Endothelial cell of umbilical vein (primary cell): Measurements from ENCODE around the gene ITPRIP. TPM values are rescaled to one million over a fixed set of nuclear protein-coding genes. Genes with fewer than 3 reads are reported as not detected.

Experiments
- BruUV-seq: library from RNA; stranded (reverse); fragments of 400-500 nt; replicated peaks from 2 replicates; lab custom pipeline; 2021; lab: Mats Ljungman, UMichigan
- CTCF ChIA-PET: fragments of 300-600, 350-600 bp; sonication (Branson Sonifier 250); formaldehyde crosslinking; loops from one replicate; lab custom pipeline; 2021; ENCODE audit warnings: antibody characterized with exemption, inconsistent platforms; lab: Charles Lee
- POLR2A ChIA-PET: fragments of 300-600, 350-600 bp; sonication (Branson Sonifier 250); formaldehyde crosslinking; loops from one replicate; lab custom pipeline; 2021; ENCODE audit warnings: antibody characterized with exemption, inconsistent platforms; lab: Charles Lee
- DNase-seq: peaks from one replicate; pipeline ENCODE4 v3.0.0-alpha.2; 2011; ENCODE audit warnings: low read depth, low spot score
- FAIRE-seq: peaks from 2 replicates; lab custom pipeline; 2011; peaks lifted over from hg19 to GRCh38; lab: Jason Lieb, UNC
- H2AFZ ChIP-seq: 2 replicates; pipeline ENCODE4 v1.6.0; 2012; ENCODE audit warnings: low read depth, low read length, control low read depth, inconsistent platforms
- H3K27ac ChIP-seq: 2 replicates; pipeline ENCODE4 v1.5.1; 2011; ENCODE audit warnings: low read depth, mild to moderate bottlenecking, control low read depth, low read length, moderate library complexity; ENCODE audit not compliant: insufficient read depth
- H3K27me3 ChIP-seq, 2 experiments: 2 replicates each; pipeline versions ENCODE4 v1.6.0 to v1.6.1; 2011; ENCODE audit warnings: low read length in 2 of 2, mixed read lengths in 1 of 2; ENCODE audit not compliant: control insufficient read depth in 2 of 2, insufficient read depth in 2 of 2
- H3K36me3 ChIP-seq, 2 experiments: 2 replicates in 1 of 2; 3 replicates in 1 of 2; pipeline ENCODE4 v1.5.1; 2011; ENCODE audit warnings: low read length in 2 of 2, mild to moderate bottlenecking in 1 of 2, moderate library complexity in 1 of 2; ENCODE audit not compliant: control insufficient read depth in 2 of 2, insufficient read depth in 2 of 2; ENCODE audit errors: extremely low read depth in 1 of 2
- H3K4me1 ChIP-seq: 3 replicates; pipeline ENCODE4 v1.5.1; 2011; ENCODE audit warnings: mild to moderate bottlenecking, low read length; ENCODE audit not compliant: control insufficient read depth, insufficient read depth; ENCODE audit errors: extremely low read depth
- H3K4me2 ChIP-seq: 2 replicates; pipeline ENCODE4 v1.6.1; 2011; ENCODE audit warnings: low read length, control low read depth, mixed read lengths; ENCODE audit not compliant: insufficient read depth
- H3K4me3 ChIP-seq, 3 experiments: fragments of 200-600 bp in 1 of 3; sonication (generic), shearing (Covaris generic) in 1 of 3; replicated peaks in 1 of 3; 2 replicates each; pipeline ENCODE4 v1.5.1; 2011 to 2016; ENCODE audit warnings: control low read depth in 3 of 3, low read length in 3 of 3, mild to moderate bottlenecking in 2 of 3, inconsistent platforms in 1 of 3, low read depth in 1 of 3, moderate library complexity in 1 of 3; ENCODE audit not compliant: insufficient read depth in 1 of 3
- H3K79me2 ChIP-seq: 2 replicates; pipeline ENCODE4 v1.6.0; 2012; ENCODE audit warnings: low read length, inconsistent platforms; ENCODE audit not compliant: control insufficient read depth, insufficient read depth
- H3K9ac ChIP-seq: replicated peaks from 2 replicates; pipeline ENCODE3; 2011; ENCODE audit warnings: low read length, control low read depth; ENCODE audit not compliant: insufficient read depth; ENCODE audit errors: extremely low read depth
- H3K9me1 ChIP-seq: replicated peaks from 3 replicates; pipeline ENCODE4 v1.6.0; 2011; ENCODE audit warnings: mild to moderate bottlenecking, low read length; ENCODE audit not compliant: control insufficient read depth, insufficient read depth; ENCODE audit errors: extremely low read depth
- H3K9me3 ChIP-seq: replicated peaks from 2 replicates; pipeline ENCODE4 v1.5.1; 2012; ENCODE audit warnings: low read length, inconsistent platforms; ENCODE audit not compliant: control insufficient read depth, insufficient read depth
- H4K20me1 ChIP-seq: replicated peaks from 2 replicates; pipeline ENCODE3; 2011; ENCODE audit warnings: mild to moderate bottlenecking, low read length; ENCODE audit not compliant: control insufficient read depth, insufficient read depth; ENCODE audit errors: extremely low read depth
- CTCF ChIP-seq, 2 donors: IDR thresholded peaks; 1 replicate in 1 of 2; 2 replicates in 1 of 2; pipeline ENCODE4 v1.5.1; 2011; ENCODE audit warnings: low read length in 2 of 2, mild to moderate bottlenecking in 2 of 2, moderate library complexity in 2 of 2, control low read depth in 1 of 2, inconsistent platforms in 1 of 2, low read depth in 1 of 2; ENCODE audit not compliant: insufficient read depth in 1 of 2; ENCODE audit errors: extremely low read depth in 1 of 2
- EZH2 ChIP-seq: IDR thresholded peaks from 2 replicates; pipeline ENCODE4 v1.6.1; 2012; ENCODE audit warnings: borderline replicate concordance, low read depth, mild to moderate bottlenecking, moderate library complexity, low read length, inconsistent platforms; ENCODE audit not compliant: severe bottlenecking
- FOS ChIP-seq: IDR thresholded peaks from 2 replicates; pipeline ENCODE4 v1.6.1; 2011; ENCODE audit warnings: mild to moderate bottlenecking, low read length, moderate library complexity, borderline replicate concordance; ENCODE audit not compliant: insufficient read depth
- GATA2 ChIP-seq: IDR thresholded peaks from 2 replicates; pipeline ENCODE4 v1.7.0; 2011; ENCODE audit warnings: low read depth, mild to moderate bottlenecking, moderate library complexity, mixed read lengths, low read length; ENCODE audit not compliant: insufficient read length, insufficient read depth
- JUN ChIP-seq: IDR thresholded peaks from 2 replicates; pipeline ENCODE4 v1.6.1; 2011; ENCODE audit warnings: borderline replicate concordance, low read depth; ENCODE audit not compliant: insufficient read length, insufficient read depth
- MAX ChIP-seq: IDR thresholded peaks from 2 replicates; pipeline ENCODE4 v1.6.1; 2011; ENCODE audit not compliant: insufficient read depth, insufficient read length
- MYC ChIP-seq: IDR thresholded peaks from one replicate; pipeline ENCODE4 v1.6.1; 2011; ENCODE audit warnings: mild to moderate bottlenecking, low read depth, low read length
- POLR2A ChIP-seq: IDR thresholded peaks from 2 replicates; pipeline ENCODE4 v1.6.1; 2012; ENCODE audit warnings: low read depth, mild to moderate bottlenecking, control low read depth, low read length
- POLR2AphosphoS5 ChIP-seq: IDR thresholded peaks from 2 replicates; pipeline ENCODE4 v1.6.1; 2012; ENCODE audit warnings: low read depth, mild to moderate bottlenecking, control low read depth, low read length, moderate library complexity; ENCODE audit not compliant: insufficient read depth
- dilution Hi-C: fragments of 300-500 bp; cut with MboI; formaldehyde crosslinking; loops from one replicate; pipeline ENCODE4 v1.15.0; 2019; ENCODE audit warnings: low sequenced_read_pairs; ENCODE audit not compliant: extremely low pct_ligation_motif_present
- intact Hi-C: fragments of 100-400 bp; cut with micrococcal nuclease; formaldehyde crosslinking; loops from one replicate; pipeline ENCODE4 v1.10.0; 2022
- polyA plus RNA-seq, 4 experiments: library from polyadenylated mRNA; depleted of rRNA in 3 of 4; stranded (reverse) in 3 of 4; unstranded in 1 of 4; fragments of >200 nt; gene quantifications; 2 replicates each; pipeline versions ENCODE4 v1.2.1 to v1.2.3, GENCODE V29; 2011 to 2012; ENCODE audit warnings: missing spikeins in 1 of 4
- total RNA-seq: library from RNA; stranded (reverse); gene quantifications from 2 replicates; pipeline ENCODE4 v1.2.3, GENCODE V29; 2021

ITPRIP gene
- total and polyA plus RNA-seq, 2 donors (not counting 3 experiments of a cell fraction or from before 2014, with no cell fraction given), result 31.4 to 33.2 TPM

DNA sequence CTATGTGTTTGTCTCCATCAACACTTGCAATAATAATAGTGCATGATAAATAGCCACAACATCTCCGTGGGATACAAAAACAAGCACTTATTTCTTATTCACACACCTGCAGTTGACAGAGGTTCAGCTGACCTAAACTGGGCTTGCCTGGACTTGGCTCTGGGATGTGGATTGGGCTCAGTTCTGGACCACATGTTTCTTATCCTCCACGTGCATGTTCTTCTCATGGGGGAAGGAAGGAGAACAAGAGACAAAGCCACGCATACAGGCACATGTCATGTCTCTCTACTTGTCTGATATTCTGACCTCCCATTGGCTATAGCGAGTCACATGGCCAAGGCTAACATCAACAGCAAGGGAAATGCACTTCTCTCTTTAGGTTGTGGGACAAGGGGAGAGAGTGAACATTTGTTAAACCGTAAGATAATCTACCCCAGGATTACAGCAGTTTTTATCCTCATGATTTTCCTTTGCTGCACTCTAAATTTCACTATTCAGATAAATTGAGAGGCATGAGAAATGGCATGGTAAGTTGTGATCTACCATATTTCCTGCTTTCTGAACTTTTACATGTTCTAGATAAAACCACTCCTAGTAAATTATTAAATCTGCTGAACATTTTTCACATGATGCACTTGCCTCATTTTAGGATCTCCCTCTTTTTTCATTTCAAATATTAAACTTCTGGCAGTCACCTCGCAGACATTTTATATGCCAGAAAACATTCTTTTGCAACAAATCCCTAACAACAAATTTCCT, 49.0 kb upstream of the ITPRIP start:
- BruUV-seq, result no TSS peak
- FAIRE-seq, result no peak

More for the DNA sequence above, 49.0 kb upstream of the ITPRIP start:
- H3K36me3 ChIP-seq, result no peaks in the 10 kb centered on the region
- dilution Hi-C loops, result no loop called here
- H2AFZ ChIP-seq, result no peak overlapping the region
- H3K4me2 ChIP-seq, result no peak overlapping the region
- CTCF ChIA-PET, result no interaction called here
- H3K27me3 ChIP-seq, result no peaks in the 10 kb centered on the region
- no peaks in the 10 kb centered on the region for H3K9me1 ChIP-seq
- no peak overlapping the region for H3K9ac ChIP-seq
- no peaks in the 10 kb centered on the region for H3K4me1 ChIP-seq
- H3K79me2 ChIP-seq, result no peaks in the 10 kb centered on the region
- H3K27ac ChIP-seq, result no peak overlapping the region
- DNase-seq, result no peak
- TF ChIP-seq JUN (no peak), MAX (no peak), MYC (no peak), POLR2AphosphoS5 (no peak), GATA2 (no peak), EZH2 (no peak), FOS (no peak), CTCF (IDR thresholded peaks at IDR 0.05; ENCODE audit: extremely low read depth in 1 of 2, insufficient read depth in 1 of 2, low read depth in 1 of 2, low read length in 2 of 2) (no peak), POLR2A (no peak)
- POLR2A ChIA-PET, result no interaction called here
- no peaks in the 10 kb centered on the region for H4K20me1 ChIP-seq
- intact Hi-C loops, result no loop called here
- no peaks in the 10 kb centered on the region for H3K9me3 ChIP-seq
- H3K4me3 ChIP-seq, result no peak overlapping the region
